Left colon (tissue), 2 donors: ENCODE results near the gene CAVIN1. TPM values are rescaled to one million over a fixed set of nuclear protein-coding genes. Genes with fewer than 3 reads are reported as not detected.
A peak's percentile ranks its signal among the peaks of the same experiment; 100 is the strongest.
"Not testable (repeated sequence)": the region's sequence is repeated elsewhere in the genome, so short reads cannot be mapped to it uniquely, and the experiment has no call there.

Experiments
- ATAC-seq: fragments of 200-7000 bp; cut with Tn5 transposase; one replicate; pipeline ENCODE4 v1.9.1; 2020; ENCODE audit warnings: mild to moderate bottlenecking, moderate library complexity
- DNase-seq, 2 donors: peaks; one replicate each; pipeline ENCODE4 v3.0.0-alpha.2; 2020
- intact Hi-C, 2 donors: fragments of 100-400 bp; cut with DNase I in 1 of 2; cut with micrococcal nuclease in 1 of 2; formaldehyde crosslinking; loops; one replicate each; pipeline versions ENCODE4 v1.11.2 to v1.14.0; 2022; cut with DNase I, micrococcal nuclease
- long read RNA-seq: library from polyadenylated mRNA; unstranded; transcript quantifications from one replicate; pipeline ENCODE4 v2.0.0, GENCODE V29; 2021
- total RNA-seq, 2 donors: library from RNA; stranded (reverse); fragmentation: NEBNext Ultra II Directional; extraction: Animal tissue kit (Norgen Biotek cat#: 25700); gene quantifications; one replicate each; pipeline ENCODE4 v1.2.1, GENCODE V29; 2021
- donor health status: DM: no; HTN: no; CAD: no.
- donor health status: DM: yes; HTN: yes; CAD: no.

Gene CAVIN1, protein sequence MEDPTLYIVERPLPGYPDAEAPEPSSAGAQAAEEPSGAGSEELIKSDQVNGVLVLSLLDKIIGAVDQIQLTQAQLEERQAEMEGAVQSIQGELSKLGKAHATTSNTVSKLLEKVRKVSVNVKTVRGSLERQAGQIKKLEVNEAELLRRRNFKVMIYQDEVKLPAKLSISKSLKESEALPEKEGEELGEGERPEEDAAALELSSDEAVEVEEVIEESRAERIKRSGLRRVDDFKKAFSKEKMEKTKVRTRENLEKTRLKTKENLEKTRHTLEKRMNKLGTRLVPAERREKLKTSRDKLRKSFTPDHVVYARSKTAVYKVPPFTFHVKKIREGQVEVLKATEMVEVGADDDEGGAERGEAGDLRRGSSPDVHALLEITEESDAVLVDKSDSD
- total RNA-seq = 10 to 100 TPM; 21.9 to 62.0 TPM
- long read RNA-seq, transcript CAVIN1-201 (2 exons, 3,828 nt) = major isoform, 10 of 102 reads
- long read RNA-seq, partial matches to known transcripts = 92 of 102 reads
- long read RNA-seq, other reads (novel, unspliced or antisense) = 0 of 102 reads

GRCh38 chr17:42422958-42423712 lies at the start of gene CAVIN1:
Gene CAVIN1 (minus strand): TSS chr17:42423256. CDS start chr17:42423097, 159 bp downstream.
- peak; percentile 88 to 93 for DNase-seq
- intact Hi-C loops = loop anchor here in 1 of 2 donors (10.0 kb wide), 1 partner anchor 102 kb away; no protein-coding TSS in a partner anchor
- peak; percentile 81 for ATAC-seq

- ATAC-seq (no peak), DNase-seq (no peak)
- intact Hi-C loops = no loop called here
Observed at GRCh38 chr17:42467889-42468288, 44.8 kb upstream of the CAVIN1 start.

DNA sequence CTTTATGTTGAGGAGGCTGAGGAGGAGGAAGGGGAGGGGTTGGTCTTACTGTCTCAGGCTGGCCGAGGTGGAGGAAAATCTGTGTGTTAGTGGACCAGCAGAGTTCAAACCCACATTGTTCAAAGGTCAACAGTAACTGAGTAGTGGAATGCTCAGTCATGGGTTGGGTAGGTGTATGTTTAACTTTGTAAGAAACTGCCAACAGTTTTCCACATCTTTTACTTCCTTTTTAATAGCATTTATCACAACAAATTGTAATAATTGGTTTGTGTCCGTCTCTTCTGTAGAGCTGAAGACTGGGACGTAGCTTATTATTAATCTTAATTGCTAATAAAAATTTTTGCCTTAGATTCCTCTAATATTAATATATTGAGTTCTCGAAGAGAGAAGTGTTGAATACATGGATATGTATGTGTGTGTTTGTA lies 40.9 kb upstream of the CAVIN1 start:
- DNase-seq = no peak
- intact Hi-C loops = no loop called here
- peak; percentile 77 for ATAC-seq

- intact Hi-C loops = no loop called here
- ATAC-seq (no peak), DNase-seq (no peak)
Observed at GRCh38 chr17:42460371-42460770, 37.3 kb upstream of the CAVIN1 start.

DNA sequence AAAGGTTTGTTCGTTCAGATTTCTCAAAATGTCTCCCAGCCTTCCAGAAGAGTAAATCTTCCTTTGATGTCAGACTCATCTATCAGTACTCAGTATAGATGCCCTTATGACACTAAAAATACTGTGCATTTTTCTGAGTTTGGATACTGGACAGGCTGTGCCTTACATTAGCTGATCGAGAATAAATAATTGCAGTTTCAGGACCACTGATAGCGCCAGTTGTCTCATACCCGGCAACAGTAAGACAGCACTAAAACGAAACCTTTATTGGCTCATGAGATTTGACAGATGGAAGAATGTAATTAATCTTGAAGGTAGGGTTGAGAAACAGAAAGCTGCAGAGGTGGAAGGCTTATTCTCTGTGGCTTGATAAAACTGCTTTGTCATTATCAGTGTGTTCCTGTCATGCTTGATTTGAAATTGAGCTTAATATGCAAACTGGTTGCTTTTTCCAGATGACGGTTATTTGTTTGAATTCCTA lies 36.8 kb upstream of the CAVIN1 start:
- peak; percentile 17 for ATAC-seq
- intact Hi-C loops = no loop called here

GRCh38 chr17:42459256-42459800 lies 36.3 kb upstream of the CAVIN1 start:
- DNase-seq (peak; percentile 66 to 78), ATAC-seq (peak; percentile 60)
- intact Hi-C loops = no loop called here

More for the DNA sequence above, 36.8 kb upstream of the CAVIN1 start:
- no peak for DNase-seq

- DNase-seq (peak; percentile 93 to 97), ATAC-seq (peak; percentile 97)
- intact Hi-C loops = no loop called here
Observed at GRCh38 chr17:42458497-42459255, 35.6 kb upstream of the CAVIN1 start, which contains the start of gene ATP6V0A1. Gene ATP6V0A1 (plus strand): TSS chr17:42458878. CDS start chr17:42460895, 2,017 bp downstream.

GRCh38 chr17:42457107-42457792 lies 34.2 kb upstream of the CAVIN1 start:
- DNase-seq (no peak), ATAC-seq (no peak)
- intact Hi-C loops = no loop called here

DNA sequence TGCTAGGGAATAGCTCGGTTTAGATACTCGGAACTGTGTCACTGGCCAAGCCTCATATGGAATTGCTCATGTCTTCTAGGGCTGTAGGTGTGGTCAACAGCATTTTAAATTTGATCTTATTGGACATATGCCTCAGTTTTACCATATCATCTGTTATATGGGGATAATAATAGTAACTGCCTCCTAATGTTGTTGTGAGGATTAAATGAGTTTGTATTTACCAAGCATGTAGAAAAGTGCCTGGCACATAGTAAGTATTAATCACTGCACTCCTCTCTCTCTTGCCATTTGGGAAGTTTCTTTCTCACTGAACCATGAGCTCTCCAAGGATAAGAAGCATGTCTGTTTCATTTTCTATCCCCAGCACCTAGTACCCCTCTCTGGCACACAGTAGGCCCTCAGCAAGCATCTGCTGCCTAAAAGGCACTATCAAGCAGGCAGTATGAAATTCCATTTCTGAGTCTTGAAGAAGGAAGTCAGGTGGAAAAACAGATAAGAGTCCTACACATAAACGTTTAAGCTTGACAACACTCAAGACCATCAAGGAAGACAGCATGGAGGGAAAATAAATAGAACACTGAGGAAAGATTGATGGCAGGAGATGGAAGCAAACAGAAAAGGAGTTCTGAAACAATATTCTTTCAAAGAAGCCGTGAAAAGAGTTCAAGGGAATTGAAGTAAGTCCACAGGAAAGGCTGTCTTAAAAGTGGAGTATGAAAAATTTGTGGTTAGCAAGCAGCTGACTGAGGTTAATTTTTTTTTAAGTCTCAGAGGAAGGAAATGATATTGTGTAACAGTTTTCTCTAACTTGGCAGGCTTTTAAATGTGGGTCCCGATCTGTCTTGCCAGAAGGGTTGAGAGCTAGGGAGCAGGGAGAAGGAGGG lies 33.4 kb upstream of the CAVIN1 start:
- intact Hi-C loops = no loop called here
- no peak for ATAC-seq
- DNase-seq = no peak

GRCh38 chr17:42454987-42455386 lies 31.9 kb upstream of the CAVIN1 start:
- intact Hi-C loops, DNase-seq: not testable (repeated sequence)

DNA sequence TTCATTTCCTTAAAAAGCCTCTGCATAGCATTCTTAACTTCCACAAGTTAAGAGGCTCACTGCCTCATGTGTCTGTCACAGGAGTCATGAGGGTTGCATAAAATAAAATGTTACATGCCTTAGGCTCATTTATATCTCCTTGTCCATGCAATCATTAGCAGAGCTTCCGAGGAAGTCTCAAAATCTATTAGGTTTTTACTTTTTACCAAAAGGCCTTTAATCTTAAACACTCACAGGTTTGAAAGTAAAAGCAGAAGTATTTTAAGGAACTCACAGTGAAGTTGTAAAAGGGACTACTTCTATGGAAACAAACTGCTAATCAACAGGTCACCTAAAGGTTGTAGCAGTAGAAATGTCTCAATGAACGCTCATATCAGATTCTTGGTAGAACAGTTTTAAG lies 30.4 kb upstream of the CAVIN1 start:
- no peak for ATAC-seq
- intact Hi-C loops = no loop called here
- DNase-seq = no peak

More at GRCh38 chr17:42454987-42455386, 31.9 kb upstream of the CAVIN1 start:
- not testable (repeated sequence) for ATAC-seq

DNA sequence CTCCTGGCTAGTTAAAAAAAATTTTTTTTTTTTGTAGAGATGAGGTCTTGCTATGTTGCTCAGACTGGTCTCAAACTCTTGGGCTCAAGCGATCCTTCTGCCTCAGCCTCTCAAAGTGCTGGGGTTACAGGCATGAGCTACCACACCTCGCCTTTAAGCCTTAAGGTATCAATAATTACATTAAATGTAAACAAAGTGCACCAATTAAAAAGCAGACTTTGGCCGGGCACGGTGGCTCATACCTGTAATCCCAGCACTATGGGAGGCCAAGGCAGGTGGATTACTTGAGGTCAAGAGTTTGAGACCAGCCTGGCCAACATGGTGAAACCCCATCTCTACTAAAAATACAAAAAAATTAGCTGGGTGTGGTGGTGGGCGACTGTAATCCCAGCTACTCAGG lies 28.2 kb upstream of the CAVIN1 start:
- peak in 1 of 2 donors; percentile 23 for DNase-seq
- intact Hi-C loops = not testable (repeated sequence)

DNA sequence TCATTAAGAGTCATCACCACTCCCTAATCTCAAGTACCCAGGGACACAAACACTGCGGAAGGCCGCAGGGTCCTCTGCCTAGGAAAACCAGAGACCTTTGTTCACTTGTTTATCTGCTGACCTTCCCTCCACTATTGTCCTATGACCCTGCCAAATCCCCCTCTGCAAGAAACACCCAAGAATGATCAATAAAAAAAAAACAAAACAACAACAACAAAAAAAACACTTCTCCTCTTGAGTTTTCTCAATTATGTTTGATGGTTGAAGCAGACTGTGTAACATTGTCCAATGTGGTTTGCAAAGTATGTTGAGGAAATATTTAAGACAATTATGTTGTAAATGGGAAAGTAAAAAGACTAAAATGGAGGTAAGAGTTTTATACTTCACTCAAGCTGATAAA lies 26.8 kb upstream of the CAVIN1 start:
- intact Hi-C loops, DNase-seq, ATAC-seq: not testable (repeated sequence)

More for the DNA sequence above, 28.2 kb upstream of the CAVIN1 start:
- peak; percentile 79 for ATAC-seq

- intact Hi-C loops, DNase-seq, ATAC-seq: not testable (repeated sequence)
Observed at GRCh38 chr17:42449176-42449575, 26.1 kb upstream of the CAVIN1 start.

- DNase-seq (no peak), ATAC-seq (peak; percentile 38)
- intact Hi-C loops = no loop called here
Observed at GRCh38 chr17:42442196-42442565, 19.1 kb upstream of the CAVIN1 start.

GRCh38 chr17:42441371-42442195 lies 18.5 kb upstream of the CAVIN1 start:
- peak in 1 of 2 donors; percentile 29 for DNase-seq
- intact Hi-C loops = no loop called here
- ATAC-seq = peak; percentile 95
